AG09319 (cell line): ENCODE results near the gene ATE1.
"Not testable (repeated sequence)": the region's sequence is repeated elsewhere in the genome, so short reads cannot be mapped to it uniquely, and the experiment has no call there.

Source experiments
- DNase-seq: peaks from one replicate; pipeline ENCODE4 v3.0.0-alpha.2; 2010; ENCODE audit warnings: low read depth; ENCODE audit errors: extremely low read depth
- TF ChIP-seq, protein P1 (sequence below): IDR thresholded peaks from 2 replicates; pipeline ENCODE4 v1.5.1; 2011; ENCODE audit warnings: low read depth, mild to moderate bottlenecking, inconsistent platforms, low read length, moderate library complexity

Gene ATE1

DNA sequence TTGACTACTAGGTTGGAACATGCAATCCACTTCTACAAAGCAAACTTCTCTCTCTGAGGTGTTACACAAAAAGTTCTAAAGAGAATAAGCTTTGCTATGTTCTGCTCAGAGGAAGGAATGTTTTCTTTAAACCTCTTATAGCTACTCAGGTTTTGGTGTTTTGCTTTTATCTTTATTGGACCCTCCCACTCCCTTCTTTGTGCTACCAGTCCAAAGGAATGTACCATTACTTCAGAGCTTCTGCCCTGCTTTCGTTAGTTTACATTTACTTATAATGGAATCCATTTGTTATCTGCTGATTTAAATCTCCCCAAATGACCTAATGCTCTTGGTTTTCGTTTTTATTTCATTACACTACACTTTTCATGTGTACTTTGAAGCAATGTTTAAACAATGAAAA is 154.9 kb downstream of the ATE1 start:
- TF ChIP-seq, protein P1, sequence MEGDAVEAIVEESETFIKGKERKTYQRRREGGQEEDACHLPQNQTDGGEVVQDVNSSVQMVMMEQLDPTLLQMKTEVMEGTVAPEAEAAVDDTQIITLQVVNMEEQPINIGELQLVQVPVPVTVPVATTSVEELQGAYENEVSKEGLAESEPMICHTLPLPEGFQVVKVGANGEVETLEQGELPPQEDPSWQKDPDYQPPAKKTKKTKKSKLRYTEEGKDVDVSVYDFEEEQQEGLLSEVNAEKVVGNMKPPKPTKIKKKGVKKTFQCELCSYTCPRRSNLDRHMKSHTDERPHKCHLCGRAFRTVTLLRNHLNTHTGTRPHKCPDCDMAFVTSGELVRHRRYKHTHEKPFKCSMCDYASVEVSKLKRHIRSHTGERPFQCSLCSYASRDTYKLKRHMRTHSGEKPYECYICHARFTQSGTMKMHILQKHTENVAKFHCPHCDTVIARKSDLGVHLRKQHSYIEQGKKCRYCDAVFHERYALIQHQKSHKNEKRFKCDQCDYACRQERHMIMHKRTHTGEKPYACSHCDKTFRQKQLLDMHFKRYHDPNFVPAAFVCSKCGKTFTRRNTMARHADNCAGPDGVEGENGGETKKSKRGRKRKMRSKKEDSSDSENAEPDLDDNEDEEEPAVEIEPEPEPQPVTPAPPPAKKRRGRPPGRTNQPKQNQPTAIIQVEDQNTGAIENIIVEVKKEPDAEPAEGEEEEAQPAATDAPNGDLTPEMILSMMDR: no peak
- no peak for DNase-seq

DNA sequence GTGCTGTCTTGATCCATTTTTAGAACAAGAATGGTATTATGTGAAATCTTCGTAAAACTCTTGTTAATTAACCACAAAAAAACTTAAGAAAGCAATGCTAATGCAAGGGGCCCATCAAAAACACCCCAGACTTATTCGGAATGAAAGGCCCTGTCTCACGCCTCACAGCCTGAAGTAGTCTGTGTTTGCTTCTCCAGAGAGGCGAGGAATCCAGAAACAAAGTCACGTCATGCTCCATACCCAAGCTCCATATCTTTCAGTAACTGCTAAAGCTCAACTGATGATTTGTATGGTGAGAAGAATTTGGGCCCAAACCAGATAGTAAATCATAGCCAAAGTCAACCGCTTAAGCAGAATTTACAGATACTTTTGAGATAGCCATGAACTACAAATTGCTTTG is 155.4 kb downstream of the ATE1 start:
- no peak for DNase-seq
- TF ChIP-seq, protein P1: no peak

DNA sequence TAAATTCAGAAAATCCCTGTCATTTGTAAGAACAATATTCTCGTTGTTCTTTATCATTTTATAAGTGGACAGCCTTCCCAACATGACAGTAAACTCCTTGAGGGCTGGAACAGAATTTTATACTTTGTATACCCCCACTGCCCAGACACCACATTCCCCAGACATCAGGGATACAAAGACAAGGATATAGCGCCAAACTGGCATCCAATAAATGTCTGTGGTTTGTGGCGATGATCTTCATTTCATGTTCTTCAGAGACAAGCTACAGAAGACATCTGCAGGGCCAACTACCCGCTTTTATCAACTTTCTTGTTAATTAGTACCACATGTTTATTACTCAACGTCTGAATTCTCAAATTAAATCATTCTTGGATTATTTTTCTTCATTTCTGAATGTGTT is 155.9 kb downstream of the ATE1 start:
- no peak for DNase-seq
- TF ChIP-seq, protein P1: no peak

DNA sequence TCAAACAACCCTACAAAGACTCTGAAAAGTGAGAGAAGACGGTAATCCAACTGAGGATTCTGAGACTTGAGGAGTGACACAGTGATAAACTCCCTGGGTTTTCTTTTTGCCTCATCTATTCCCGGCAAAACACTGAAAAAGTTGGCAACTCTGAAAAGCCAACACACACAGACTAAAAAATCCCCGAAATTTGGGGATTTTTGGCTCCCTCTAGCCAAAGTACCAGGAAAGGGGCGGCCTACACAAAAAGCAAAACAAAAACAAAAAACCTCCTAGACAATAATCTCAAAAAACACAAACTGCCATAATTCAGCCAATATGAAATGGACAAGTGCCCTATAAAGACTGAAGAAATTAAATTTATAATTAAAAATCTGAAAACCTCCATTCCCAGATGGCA is 161.4 kb downstream of the ATE1 start:
- TF ChIP-seq, protein P1: no peak
- DNase-seq: no peak

DNA sequence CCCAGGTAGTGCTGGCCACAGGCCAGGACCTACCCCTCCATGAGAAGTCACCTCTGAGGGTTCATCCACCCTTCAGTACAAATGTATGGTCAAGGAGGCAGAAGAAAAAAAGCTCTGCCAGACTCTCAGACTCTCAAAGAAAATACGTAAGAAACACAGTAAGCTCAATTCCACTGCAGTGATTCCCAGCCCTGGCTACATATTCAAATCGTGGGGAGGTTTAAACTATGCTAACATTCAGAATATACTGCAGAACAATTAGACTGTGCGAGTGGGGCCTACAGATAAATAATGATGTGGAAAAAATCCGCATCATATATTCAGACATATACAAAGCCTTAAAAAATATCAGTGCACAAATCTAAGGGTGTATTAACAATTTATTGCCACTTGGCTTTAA is 162.6 kb downstream of the ATE1 start:
- TF ChIP-seq, protein P1: no peak
- no peak for DNase-seq

DNA sequence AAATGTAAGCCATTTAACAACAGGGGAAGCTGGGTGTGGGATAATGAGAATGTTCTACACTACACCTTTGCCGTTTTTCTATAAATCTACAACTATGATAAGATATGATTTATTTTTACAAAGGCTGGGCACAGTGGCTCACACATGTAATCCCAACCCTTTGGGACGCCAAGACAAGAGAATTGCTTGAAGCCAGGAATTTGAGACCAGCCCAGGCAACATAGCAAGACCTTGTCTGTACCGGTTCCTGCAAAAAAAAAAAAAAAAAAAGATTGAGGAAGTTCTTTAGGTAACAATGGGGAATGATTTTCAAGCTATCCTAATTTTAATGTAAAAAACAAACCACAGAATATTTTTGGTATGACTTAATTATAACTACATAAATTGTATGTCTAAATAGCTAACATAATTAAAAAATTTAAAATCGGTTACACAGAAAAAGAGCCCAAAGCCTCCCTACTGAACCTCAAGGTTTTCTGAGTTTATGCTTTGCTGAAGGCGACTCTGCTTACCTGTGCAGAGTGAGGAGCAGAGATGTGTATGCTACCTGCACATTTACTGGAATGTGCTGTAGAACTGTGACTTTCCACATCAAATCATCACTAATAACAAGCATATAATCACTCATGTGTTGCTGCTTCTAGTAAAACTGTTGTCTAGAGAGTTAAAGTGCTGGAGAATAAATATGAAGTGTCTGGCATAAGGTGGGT is 163.4 kb downstream of the ATE1 start:
- TF ChIP-seq, protein P1: no peak
- DNase-seq: no peak

DNA sequence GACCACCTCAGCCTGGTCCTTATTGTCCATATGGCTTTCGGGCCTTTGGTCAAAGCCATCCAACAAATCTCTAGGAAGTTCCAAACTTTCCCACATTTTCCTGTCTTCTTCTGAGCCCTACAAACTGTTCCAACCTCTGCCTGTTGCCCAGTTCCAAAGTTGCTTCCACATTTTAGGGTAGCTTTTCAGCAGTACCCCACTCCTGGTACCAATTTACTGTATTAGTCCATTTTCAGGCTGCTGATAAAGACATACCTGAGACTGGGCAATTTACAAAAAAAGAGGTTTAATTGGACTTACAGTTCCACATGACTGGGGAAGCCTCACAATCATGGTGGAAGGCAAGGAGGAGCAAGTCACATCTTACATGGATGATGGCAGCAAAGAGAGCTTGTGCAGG is 170.6 kb downstream of the ATE1 start:
- DNase-seq: not testable (repeated sequence)

DNA sequence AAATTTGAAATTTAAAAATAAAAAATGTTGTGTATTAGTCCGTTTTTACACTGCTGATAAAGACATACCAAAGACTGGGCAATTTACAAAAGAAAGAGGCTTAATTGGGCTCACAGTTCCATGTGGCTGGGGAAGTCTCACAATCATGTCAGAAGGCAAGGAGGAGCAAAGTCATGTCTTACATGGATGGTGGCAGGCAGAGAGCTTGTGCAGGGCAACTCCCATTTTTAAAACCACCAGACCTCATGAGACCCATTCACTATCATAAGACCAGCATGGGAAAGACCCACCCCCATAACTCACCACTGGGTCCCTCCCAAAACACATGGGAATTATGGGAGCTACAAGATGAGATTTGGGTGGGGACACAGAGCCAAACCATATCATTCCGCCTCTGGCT is 172.3 kb downstream of the ATE1 start:
- not testable (repeated sequence) for DNase-seq
